KMS-11 (cell line): ENCODE measurements around the gene SYNGR4.

Experiments
- H2AFZ ChIP-seq: fragments of 200-600 bp; sonication (generic); 2 replicates; pipeline ENCODE4 v1.6.1; 2016; ENCODE audit warnings: antibody characterized with exemption, mixed run types, low read depth
- H3K27ac ChIP-seq: fragments of 200-600 bp; sonication (generic); 2 replicates; pipeline ENCODE4 v1.6.1; 2016; ENCODE audit warnings: mild to moderate bottlenecking, mixed run types
- H3K27me3 ChIP-seq: fragments of 200-600 bp; sonication (generic); 2 replicates; pipeline ENCODE4 v1.6.1; 2017; ENCODE audit warnings: mild to moderate bottlenecking, low read depth, mixed run types, moderate library complexity; ENCODE audit not compliant: insufficient read depth
- H3K36me3 ChIP-seq: fragments of 200-600 bp; sonication (generic); 2 replicates; pipeline ENCODE4 v1.6.1; 2017; ENCODE audit warnings: mild to moderate bottlenecking, mixed run types; ENCODE audit not compliant: insufficient read depth
- H3K4me1 ChIP-seq: fragments of 200-600 bp; sonication (generic); 2 replicates; pipeline ENCODE4 v1.6.1; 2016; ENCODE audit warnings: mild to moderate bottlenecking, low read depth, mixed run types; ENCODE audit not compliant: poor library complexity, severe bottlenecking
- H3K4me2 ChIP-seq: fragments of 200-600 bp; sonication (generic); 2 replicates; pipeline ENCODE4 v1.7.0; 2016; ENCODE audit warnings: mild to moderate bottlenecking, mixed run types
- H3K4me3 ChIP-seq: fragments of 200-600 bp; sonication (generic); IDR thresholded peaks from 2 replicates; pipeline ENCODE4 v1.6.1; 2017; ENCODE audit warnings: low read depth, low read length, mixed read lengths; ENCODE audit not compliant: insufficient read depth
- H3K79me2 ChIP-seq: fragments of 200-600 bp; sonication (generic); 2 replicates; pipeline ENCODE4 v1.6.1; 2016; ENCODE audit warnings: low read depth, mixed run types; ENCODE audit not compliant: insufficient read depth
- H3K9ac ChIP-seq: fragments of 200-600 bp; sonication (generic); 2 replicates; pipeline ENCODE4 v1.6.1; 2016; ENCODE audit warnings: mild to moderate bottlenecking, mixed run types
- H4K20me1 ChIP-seq: fragments of 200-600 bp; sonication (generic); 2 replicates; pipeline ENCODE4 v1.6.1; 2016; ENCODE audit warnings: mild to moderate bottlenecking, mixed run types; ENCODE audit not compliant: insufficient read depth
- TF ChIP-seq, protein P1 (sequence below): fragments of 200-600 bp; sonication (generic); conservative IDR thresholded peaks from 2 replicates; pipeline ENCODE4 v1.6.1; 2017; ENCODE audit warnings: low read depth, mild to moderate bottlenecking, antibody characterized with exemption, low read length, moderate library complexity, mixed read lengths

Gene SYNGR4

DNA sequence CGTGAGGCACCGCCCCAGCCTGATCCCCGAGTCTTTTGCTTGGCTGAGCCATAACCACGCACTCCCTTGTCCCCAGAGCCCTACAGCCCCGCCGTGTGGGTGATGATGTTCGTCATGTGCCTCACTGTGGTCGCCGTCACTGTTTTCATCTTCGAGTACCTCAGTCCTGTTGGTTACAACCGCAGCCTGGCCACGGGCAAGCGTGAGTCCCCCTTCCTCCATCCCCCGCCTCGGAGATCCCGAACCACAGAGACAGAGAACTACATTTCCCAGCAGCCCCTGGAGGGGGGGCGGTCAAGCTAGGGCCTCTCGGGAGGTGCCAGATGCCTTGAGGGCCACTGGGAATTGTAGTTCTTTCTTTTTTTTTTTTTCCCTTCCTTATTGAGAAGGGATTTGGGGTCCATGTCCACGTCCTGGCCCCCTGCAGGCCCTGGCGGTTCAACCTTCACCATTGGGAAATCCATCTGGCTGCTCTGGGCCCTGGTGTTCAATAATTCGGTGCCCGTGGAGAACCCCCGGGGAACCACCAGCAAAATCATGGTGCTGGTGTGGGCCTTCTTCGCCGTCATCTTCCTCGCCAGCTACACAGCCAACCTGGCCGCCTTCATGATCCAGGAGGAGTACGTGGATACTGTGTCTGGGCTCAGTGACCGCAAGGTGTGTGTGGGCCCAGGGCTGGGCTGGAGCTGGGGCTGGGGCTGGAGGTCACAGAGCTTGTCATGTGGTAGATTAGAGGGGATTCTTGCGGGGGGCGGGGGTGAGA lies 55.2 kb downstream of the SYNGR4 start:
- H3K9ac ChIP-seq = peak overlapping the region; percentile 39; the same call in 1 of the 2 replicates
- peak overlapping the region; percentile 61 for H3K27ac ChIP-seq
- peak overlapping the region; percentile 73 for H3K4me2 ChIP-seq
- TF ChIP-seq, protein P1, sequence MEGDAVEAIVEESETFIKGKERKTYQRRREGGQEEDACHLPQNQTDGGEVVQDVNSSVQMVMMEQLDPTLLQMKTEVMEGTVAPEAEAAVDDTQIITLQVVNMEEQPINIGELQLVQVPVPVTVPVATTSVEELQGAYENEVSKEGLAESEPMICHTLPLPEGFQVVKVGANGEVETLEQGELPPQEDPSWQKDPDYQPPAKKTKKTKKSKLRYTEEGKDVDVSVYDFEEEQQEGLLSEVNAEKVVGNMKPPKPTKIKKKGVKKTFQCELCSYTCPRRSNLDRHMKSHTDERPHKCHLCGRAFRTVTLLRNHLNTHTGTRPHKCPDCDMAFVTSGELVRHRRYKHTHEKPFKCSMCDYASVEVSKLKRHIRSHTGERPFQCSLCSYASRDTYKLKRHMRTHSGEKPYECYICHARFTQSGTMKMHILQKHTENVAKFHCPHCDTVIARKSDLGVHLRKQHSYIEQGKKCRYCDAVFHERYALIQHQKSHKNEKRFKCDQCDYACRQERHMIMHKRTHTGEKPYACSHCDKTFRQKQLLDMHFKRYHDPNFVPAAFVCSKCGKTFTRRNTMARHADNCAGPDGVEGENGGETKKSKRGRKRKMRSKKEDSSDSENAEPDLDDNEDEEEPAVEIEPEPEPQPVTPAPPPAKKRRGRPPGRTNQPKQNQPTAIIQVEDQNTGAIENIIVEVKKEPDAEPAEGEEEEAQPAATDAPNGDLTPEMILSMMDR = no peak; the same call in 1 of the 2 replicates
- H3K4me1 ChIP-seq = peaks cover 35% of the 10 kb centered on the region
- H2AFZ ChIP-seq = peak overlapping the region; percentile 100
- H3K27me3 ChIP-seq = peaks cover 6% of the 10 kb centered on the region; the same call in 1 of the 2 replicates
- no peaks in the 10 kb centered on the region for H3K36me3 ChIP-seq
- H3K4me3 ChIP-seq = no peak overlapping the region
- no peaks in the 10 kb centered on the region for H4K20me1 ChIP-seq
- no peaks in the 10 kb centered on the region for H3K79me2 ChIP-seq

DNA sequence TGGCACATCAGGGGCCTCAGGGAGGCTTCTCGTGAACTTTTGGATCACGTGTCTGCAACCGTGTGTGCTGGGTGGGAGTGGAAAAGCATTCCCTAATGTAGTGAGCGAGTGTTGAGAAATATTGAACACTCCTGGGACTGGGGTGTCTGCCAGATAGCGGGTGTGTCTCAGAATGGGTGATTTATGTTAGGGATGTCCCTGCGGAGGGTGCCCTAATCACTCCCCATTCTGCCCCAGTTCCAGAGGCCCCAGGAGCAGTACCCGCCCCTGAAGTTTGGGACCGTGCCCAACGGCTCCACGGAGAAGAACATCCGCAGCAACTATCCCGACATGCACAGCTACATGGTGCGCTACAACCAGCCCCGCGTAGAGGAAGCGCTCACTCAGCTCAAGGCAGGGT lies 57.4 kb downstream of the SYNGR4 start:
- Histone ChIP-seq H3K4me2 (no peak overlapping the region), H3K79me2 (no peaks in the 10 kb centered on the region), H2AFZ (no peak overlapping the region), H3K4me1 (peaks cover 28% of the 10 kb centered on the region), H4K20me1 (no peaks in the 10 kb centered on the region), H3K27me3 (no peaks in the 10 kb centered on the region; the same call in 1 of the 2 replicates), H3K36me3 (no peaks in the 10 kb centered on the region), H3K27ac (no peak overlapping the region), H3K4me3 (no peak overlapping the region), H3K9ac (no peak overlapping the region)
- TF ChIP-seq, protein P1 = no peak

DNA sequence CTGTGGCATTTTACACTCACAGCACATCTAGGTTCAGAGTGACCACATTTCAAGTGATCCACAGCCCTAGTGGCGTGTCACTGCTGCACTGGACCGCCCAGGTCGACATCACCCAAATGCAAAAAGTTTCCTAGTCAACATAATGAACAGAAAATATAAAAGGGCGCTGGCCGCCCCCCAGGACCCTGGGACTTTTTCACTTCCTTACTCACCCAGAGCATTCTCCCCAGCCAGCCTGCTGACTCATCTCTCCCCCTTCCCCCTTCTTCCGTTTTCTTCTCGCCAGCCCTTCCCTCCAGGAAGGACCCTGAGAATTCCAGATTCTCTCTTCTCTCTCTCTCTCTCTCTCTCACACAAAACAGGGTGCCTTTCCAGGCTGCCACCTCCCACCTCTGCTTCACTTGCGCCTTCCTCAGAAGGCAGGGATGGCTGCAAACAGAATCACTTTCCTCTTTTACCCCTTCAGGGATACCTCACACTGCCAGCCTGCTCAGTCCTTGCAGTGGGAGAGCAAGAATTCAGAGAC lies 60.6 kb downstream of the SYNGR4 start:
- no peaks in the 10 kb centered on the region for H3K79me2 ChIP-seq
- no peaks in the 10 kb centered on the region; the same call in 1 of the 2 replicates for H3K27me3 ChIP-seq
- no peaks in the 10 kb centered on the region for H3K36me3 ChIP-seq
- no peaks in the 10 kb centered on the region for H3K4me1 ChIP-seq
- H3K9ac ChIP-seq = no peak overlapping the region
- H3K4me3 ChIP-seq = no peak overlapping the region
- TF ChIP-seq, protein P1 = no peak
- H4K20me1 ChIP-seq = no peaks in the 10 kb centered on the region
- H2AFZ ChIP-seq = no peak overlapping the region
- no peak overlapping the region for H3K4me2 ChIP-seq
- H3K27ac ChIP-seq = no peak overlapping the region
